ENCODE results near the gene COMMD1. TPM values are rescaled to one million over a fixed set of nuclear protein-coding genes. Genes with fewer than 3 reads are reported as not detected.
"Not testable (repeated sequence)": the region's sequence is repeated elsewhere in the genome, so short reads cannot be mapped to it uniquely, and the experiment has no call there.

The COMMD1 gene
- total RNA-seq, 1 donor from 2014 or later, result 42.3 TPM

- no peak for DNase-seq (ENCODE audit: low read depth, low spot score)
Observed at GRCh38 chr2:62136956-62137830, 231.7 kb downstream of the COMMD1 start.

GRCh38 chr2:62140426-62141141, 235.1 kb downstream of the COMMD1 start:
- no peak for DNase-seq (ENCODE audit: low read depth, low spot score)

GRCh38 chr2:62141142-62141740, 235.8 kb downstream of the COMMD1 start:
- DNase-seq (ENCODE audit: low read depth, low spot score), result no peak

- no peak for DNase-seq (ENCODE audit: low read depth, low spot score)
Observed at GRCh38 chr2:62142054-62142453, 236.6 kb downstream of the COMMD1 start.

- DNase-seq (ENCODE audit: low read depth, low spot score), result no peak
Observed at GRCh38 chr2:62143696-62144095, 238.2 kb downstream of the COMMD1 start.

GRCh38 chr2:62144689-62145477, 239.4 kb downstream of the COMMD1 start:
- no peak for DNase-seq (ENCODE audit: low read depth, low spot score)

GRCh38 chr2:62145478-62146100, 240.1 kb downstream of the COMMD1 start:
- no peak for DNase-seq (ENCODE audit: low read depth, low spot score)

GRCh38 chr2:62146790-62147189, 241.3 kb downstream of the COMMD1 start:
- DNase-seq (ENCODE audit: low read depth, low spot score), result not testable (repeated sequence)

GRCh38 chr2:62147610-62148301, 242.3 kb downstream of the COMMD1 start:
- no peak for DNase-seq (ENCODE audit: low read depth, low spot score)

GRCh38 chr2:62149708-62150107, 244.2 kb downstream of the COMMD1 start:
- DNase-seq (ENCODE audit: low read depth, low spot score), result peak; percentile 43

- no peak for DNase-seq (ENCODE audit: low read depth, low spot score)
Observed at GRCh38 chr2:62150597-62151305, 245.3 kb downstream of the COMMD1 start.

GRCh38 chr2:62151306-62151638, 245.8 kb downstream of the COMMD1 start:
- no peak for DNase-seq (ENCODE audit: low read depth, low spot score)

GRCh38 chr2:62152000-62152399, 246.5 kb downstream of the COMMD1 start:
- DNase-seq (ENCODE audit: low read depth, low spot score), result no peak

GRCh38 chr2:62156861-62157496, 251.5 kb downstream of the COMMD1 start:
- DNase-seq (ENCODE audit: low read depth, low spot score), result no peak

- no peak for DNase-seq (ENCODE audit: low read depth, low spot score)
Observed at GRCh38 chr2:62158444-62159121, 253.1 kb downstream of the COMMD1 start.

- not testable (repeated sequence) for DNase-seq (ENCODE audit: low read depth, low spot score)
Observed at GRCh38 chr2:62160691-62161090, 255.2 kb downstream of the COMMD1 start.

GRCh38 chr2:62163106-62163831, 257.8 kb downstream of the COMMD1 start:
- DNase-seq (ENCODE audit: low read depth, low spot score), result no peak

GRCh38 chr2:62163834-62164233, 258.4 kb downstream of the COMMD1 start:
- no peak for DNase-seq (ENCODE audit: low read depth, low spot score)

All from pulmonary artery endothelial cell (primary cell).